Middle frontal gyrus (tissue), 1 donor: ENCODE measurements around the gene C11orf16.
"Not testable (repeated sequence)": the region's sequence is repeated elsewhere in the genome, so short reads cannot be mapped to it uniquely, and the experiment has no call there.

ENCODE experiments used
- DNase-seq: peaks from one replicate; pipeline ENCODE4 v3.0.0-alpha.2; 2015; ENCODE audit warnings: low spot score; ENCODE audit errors: extremely low spot score

The C11orf16 gene

GRCh38 chr11:8937159-8937558, 4.4 kb upstream of the C11orf16 start:
- no peak for DNase-seq

DNA sequence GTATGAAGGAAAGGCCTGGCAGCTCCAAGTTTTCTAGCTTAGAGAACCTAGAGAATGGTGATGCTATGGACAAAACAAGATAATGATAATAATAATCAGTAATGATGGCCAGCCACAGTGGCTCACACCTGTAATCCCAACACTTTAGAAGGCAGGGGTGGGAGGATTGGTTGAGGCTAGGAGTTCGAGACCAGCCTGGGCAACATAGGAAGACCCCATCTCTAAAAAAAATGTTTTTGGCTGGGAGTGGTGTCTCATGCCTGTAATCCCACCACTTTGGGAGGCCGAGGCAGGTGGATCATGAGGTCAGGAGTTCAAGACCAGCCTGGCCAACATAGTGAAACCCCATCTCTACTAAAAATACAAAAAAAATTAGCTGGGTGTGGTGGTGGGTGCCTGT, 3.0 kb upstream of the C11orf16 start:
- DNase-seq, result not testable (repeated sequence)

DNA sequence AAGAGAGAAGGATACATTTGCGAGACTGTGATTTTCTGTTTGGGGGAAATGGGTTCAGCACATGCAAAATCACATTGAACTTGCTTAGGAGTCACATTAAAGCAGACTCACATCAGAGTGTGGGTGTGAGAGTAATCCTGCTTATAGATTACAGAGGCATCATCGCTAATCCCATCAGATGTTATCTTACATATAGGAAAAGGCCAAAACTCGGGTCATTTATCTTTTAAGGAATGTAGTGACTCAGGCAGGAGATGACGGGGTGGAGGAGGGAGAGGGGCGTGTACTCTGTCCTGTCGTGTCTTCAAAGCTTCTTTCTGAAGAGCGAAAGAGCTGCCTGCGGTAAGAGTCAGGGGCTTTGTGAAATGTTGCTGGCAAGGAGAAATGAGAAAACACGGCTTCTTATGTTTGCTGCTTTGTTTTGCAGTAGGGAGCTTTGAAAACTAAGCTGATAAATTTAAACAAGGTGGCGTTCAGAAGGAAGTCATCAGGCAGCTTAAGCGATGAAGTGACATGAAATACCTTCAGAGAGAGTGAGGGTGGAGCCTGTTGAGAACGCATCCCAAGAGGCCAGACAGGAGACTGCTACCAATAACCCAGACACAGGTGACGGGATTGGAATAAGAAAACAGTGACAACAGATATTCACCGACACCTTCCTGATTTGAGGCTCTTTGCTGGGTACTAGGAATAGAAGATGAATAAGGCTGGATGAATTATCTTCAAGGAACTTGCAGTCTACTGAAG, 2.2 kb upstream of the C11orf16 start:
- no peak for DNase-seq

- no peak for DNase-seq
These were observed 1.2 kb upstream of the C11orf16 start for GRCh38 chr11:8933931-8934330.

DNA sequence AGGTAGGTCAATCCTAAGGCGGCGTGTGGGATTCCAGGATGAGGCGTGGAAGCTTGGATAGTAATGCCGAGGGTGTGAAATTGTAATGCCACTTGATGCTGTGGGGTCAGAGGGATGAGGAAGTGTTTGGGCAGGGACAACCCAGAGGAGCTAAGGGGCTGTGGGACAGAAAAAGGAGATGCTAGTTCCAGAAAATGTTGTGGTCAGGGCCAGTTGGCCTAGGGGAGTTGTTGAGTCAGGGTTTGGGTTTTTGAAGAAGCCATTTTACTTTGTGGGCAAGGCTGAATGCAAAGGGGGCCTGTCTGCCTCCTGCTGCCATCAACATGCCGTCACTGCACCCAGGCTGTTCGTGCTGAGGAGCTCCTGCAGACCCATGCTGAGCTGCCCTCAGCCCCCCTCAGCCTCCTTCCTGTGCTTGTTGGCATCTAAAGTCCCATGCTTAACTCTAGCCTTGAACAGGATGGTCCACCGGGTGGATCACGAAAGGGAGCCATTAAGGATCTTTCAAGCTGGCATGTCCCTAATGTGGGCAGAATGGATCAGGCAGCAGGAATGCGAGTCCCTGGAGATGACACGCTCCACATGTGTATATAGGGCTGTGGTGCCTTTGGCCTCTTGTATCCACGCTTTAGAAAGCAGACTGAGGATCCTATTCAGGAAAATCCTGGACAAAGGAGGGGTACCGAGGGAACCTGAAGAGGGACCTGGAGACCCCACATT, 2.1 kb downstream of the C11orf16 start:
- no peak for DNase-seq

GRCh38 chr11:8928981-8929615, 3.6 kb downstream of the C11orf16 start:
- no peak for DNase-seq

- no peak for DNase-seq
These were observed 4.5 kb downstream of the C11orf16 start for GRCh38 chr11:8928205-8928604.

- no peak for DNase-seq
These were observed 5.5 kb downstream of the C11orf16 start for GRCh38 chr11:8927233-8927632.

- no peak for DNase-seq
These were observed 6.5 kb downstream of the C11orf16 start for GRCh38 chr11:8926236-8926635.

DNA sequence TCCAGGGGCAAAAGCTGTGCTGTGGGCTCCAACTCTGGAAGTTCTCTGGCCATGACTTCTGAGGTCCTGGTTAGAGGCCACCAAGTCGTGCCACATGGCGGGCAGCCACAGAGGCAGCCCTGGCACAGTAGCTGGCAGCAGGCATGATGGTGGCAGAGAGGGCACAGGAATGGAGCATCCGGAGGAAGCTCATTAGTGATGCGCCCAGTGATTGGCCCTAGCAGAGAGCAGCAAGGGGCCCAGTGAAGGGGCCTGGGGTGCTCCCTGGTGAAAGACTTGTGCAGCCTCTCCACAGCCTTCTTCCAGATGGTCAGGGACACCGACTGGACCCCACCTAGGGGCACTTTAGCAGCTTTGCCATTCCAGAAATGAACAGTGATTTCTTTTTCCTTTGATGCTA, 7.0 kb downstream of the C11orf16 start:
- DNase-seq, result no peak

- DNase-seq, result no peak
These were observed 10.1 kb downstream of the C11orf16 start for GRCh38 chr11:8922691-8923090.

GRCh38 chr11:8917157-8917825, 15.5 kb downstream of the C11orf16 start:
- DNase-seq, result no peak

- no peak for DNase-seq
These were observed 18.1 kb downstream of the C11orf16 start for GRCh38 chr11:8914661-8915018.

DNA sequence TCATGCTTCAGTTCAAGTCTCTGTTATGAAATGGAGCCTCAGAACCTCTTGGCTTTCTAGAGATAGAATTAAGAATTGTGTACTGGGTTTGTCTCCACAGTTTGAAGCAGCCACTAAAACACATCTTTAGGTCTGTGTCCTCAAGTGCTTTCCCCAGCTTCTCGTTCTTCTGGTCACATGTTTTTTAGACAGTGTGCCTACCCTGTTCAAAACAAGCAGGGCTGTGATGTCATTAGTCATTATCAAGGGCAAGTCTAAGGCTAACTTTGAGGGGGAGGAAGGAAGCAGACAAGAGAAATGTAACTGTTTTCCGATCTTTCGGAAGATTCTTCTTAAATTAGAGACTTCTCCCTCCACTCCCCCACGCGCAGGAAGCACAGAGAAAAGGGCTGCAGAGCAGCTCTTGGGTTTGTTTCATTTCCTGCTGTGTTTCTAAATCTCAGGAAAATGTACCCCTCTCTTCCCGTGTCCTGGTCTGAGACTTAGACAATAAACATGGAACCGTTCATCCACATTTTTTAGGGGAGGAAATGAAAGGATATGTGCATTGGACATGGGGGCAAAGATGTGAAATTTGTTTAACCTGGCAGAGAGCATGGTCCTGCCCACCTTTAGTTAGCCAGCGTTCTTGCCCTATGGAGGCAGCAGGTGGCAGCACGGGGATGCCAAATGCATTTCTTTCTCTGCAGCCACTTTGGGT, 18.6 kb downstream of the C11orf16 start:
- DNase-seq, result no peak

DNA sequence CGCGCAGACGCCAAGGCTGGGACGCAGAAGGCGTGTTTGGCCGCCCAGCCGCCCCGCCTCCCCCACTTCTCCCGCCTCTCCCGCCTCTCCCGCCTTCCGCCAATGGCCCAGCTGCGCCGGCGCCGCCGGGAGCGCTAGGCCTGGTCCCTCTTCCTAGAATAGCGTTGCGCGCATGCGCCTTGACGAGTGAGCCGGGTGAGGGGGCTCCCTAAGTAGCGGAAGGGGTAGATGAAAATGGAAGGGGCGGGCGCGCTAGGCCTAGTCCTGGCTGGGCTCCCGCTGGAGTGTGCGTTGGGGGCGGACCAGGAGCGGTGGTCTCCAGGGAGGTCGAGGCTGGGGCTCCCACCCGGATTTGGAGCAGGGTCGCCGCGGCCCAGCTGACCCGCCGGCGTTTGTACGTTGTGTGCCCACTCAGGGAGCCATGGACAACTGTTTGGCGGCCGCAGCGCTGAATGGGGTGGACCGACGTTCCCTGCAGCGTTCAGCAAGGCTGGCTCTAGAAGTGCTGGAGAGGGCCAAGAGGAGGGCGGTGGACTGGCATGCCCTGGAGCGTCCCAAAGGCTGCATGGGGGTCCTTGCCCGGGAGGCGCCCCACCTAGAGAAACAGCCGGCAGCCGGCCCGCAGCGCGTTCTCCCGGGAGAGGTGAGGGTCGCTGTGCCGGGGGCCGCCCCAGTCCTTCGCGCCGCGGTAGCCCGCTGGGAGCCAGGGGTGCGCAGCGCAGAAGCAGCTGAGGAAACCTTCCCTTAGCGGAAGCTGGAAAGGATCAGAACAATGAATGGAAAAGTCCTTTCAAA, 21.5 kb downstream of the C11orf16 start, which contains the start of gene AKIP1:
AKIP1 (plus strand) TSS at position 161 of the 795 bp plus-strand sequence; CDS start at position 422, 261 bp downstream.
- DNase-seq, result peak; percentile 94

DNA sequence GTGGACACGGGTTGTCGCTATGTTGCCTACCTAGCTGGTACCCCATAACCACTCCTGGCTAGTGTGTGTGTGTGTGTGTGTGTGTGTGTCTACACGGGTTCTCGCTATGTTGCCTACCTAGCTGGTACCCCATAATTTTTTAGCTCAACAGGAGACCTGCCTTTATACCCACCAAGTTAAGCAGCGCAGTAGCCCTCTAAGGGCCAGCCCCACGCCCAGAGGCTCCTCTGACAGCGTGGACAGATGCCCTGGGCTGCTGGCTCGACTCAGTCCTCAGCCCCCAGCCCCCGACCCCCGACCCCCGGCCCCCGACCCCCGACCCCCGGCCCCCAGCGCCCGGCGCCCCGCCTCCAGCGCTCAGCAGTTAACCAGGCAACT, 22.1 kb downstream of the C11orf16 start:
- DNase-seq, result no peak

- DNase-seq, result no peak
These were observed 24.6 kb downstream of the C11orf16 start for GRCh38 chr11:8908099-8908498.

- no peak for DNase-seq
These were observed 25.6 kb downstream of the C11orf16 start for GRCh38 chr11:8907116-8907515.

DNA sequence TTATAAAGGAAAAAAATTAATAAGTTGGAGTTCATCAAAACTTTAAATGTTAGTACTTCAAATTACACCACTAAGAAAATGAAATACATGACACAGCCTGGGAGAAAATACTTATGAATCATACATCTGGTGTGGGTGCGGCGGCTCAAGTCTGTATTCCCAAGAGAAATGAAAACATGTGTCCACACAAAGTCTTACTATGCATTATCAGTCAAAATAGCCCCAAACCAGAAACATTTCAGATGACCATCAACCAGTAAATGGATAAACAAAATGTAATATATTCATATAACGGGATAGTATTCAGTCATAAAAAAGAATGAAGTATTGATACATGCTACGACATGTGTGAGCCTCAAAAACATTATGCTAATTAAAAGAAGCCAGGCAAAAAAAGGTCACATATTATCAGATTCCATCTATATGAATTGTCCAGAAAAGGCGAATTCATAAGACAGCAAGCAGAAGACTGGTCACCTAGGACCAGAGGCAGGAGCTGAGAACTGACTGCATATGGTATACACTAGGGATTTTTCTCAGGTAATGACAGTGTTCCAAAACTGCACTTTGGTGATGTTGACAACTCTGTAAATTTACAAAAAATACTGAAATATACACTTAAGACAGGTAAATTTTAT, 27.1 kb downstream of the C11orf16 start:
- DNase-seq, result no peak
